Stimulated activated CD8-positive, alpha-beta memory T cell treated with anti-CD3 and anti-CD28 coated beads, Interleukin-15, amount 100 ng/mL, for 4 hours (primary cell): ENCODE measurements around the gene TBCD.
"Not testable (repeated sequence)": the region's sequence is repeated elsewhere in the genome, so short reads cannot be mapped to it uniquely, and the experiment has no call there.

Experiments
- DNase-seq, 2 donors: peaks; one replicate each; pipeline ENCODE4 v3.0.0-alpha.2; 2020; ENCODE audit warnings: low read depth in 2 of 2

TBCD gene

GRCh38 chr17:82955106-82955505 is 203.2 kb downstream of the TBCD start:
- DNase-seq, result not testable (repeated sequence)

- not testable (repeated sequence) for DNase-seq
Measured at GRCh38 chr17:82955627-82956026, 203.8 kb downstream of the TBCD start.

DNA sequence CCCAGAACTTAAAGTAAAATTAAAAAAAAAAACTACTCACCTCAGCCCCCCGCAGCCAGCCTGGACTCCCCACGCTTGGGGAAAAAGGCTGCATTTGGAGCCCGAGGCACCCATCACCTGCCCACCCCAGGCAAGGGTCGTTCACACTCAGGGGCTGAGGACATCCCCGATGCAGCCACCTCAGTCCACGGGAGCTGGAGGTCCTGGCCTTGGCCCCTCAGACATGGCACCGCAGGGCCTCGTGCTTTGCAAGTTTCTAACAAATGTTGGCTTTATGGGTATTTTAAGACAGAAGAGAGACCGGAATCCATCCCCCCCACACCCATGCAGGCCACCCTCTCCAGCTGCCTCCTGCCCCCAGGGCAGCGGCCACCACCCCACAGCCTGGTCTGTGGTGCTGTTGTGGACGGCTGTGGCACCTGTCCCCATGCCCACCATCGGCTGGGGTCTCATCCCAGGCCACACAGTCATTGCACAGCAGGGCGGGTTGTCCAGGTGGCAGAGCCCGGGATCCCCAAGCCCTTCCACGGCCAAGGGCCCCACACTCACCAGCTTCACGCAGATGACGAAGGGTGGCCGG is 204.4 kb downstream of the TBCD start:
- no peak for DNase-seq

DNA sequence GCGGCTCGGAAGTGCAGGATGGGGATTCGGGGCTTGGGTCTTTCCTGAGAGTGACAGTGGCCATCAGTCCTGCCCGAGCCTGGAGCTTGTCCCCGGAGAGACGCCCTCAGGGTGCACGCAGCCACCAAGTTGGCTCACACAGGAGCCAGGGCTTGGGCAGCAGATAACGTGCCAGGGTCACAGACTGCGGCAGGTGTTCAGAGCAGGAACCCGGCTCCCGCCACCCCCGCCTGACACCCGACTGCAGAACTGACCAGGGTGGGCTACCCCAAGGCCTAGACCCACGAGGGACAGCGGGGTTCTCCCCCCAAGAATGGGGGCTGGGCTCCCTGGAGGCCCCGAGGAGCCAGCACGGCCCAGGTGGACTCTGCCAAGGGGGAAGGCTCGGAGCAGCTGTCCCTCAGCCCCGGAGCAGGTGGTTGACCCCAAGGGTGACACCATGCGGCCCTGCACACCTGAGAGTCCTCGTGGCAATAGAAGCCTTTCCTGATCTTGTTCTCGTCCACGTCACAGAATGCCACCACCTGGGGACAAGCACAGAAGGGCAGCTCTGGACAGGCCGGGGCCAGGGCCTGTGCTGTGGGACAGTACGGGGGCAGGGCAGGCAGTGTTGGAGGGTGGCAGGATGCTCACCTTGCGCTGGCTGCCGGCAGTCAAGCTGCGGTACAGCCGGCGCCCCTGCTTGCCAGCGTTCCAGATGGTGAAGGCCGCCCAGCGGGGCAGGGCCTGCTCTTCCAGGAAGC is 205.0 kb downstream of the TBCD start:
- DNase-seq, result no peak

DNA sequence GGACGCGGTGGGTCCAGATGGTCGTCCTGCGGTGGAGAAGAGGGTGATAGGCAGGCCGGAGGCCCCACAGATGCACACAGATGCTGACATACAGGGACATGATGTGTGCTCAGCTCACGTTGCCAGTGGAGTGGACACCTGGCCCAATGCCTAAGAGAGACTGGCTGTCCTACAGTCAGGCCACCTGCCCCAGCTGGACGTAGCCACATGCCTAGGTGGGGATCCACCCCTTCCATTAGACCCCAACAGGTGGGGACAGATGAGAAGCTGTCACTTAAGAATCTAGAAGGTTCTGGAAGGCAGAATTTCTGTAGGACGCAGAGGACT is 205.6 kb downstream of the TBCD start:
- DNase-seq, result no peak

GRCh38 chr17:82957961-82958561 is 206.2 kb downstream of the TBCD start:
- DNase-seq, result no peak

GRCh38 chr17:82959242-82959930 is 207.5 kb downstream of the TBCD start:
- DNase-seq, result no peak

- no peak for DNase-seq
Measured at GRCh38 chr17:82959990-82960418, 208.1 kb downstream of the TBCD start.

GRCh38 chr17:82960419-82961271 is 208.8 kb downstream of the TBCD start:
- DNase-seq, result no peak

GRCh38 chr17:82961366-82962162 is 209.7 kb downstream of the TBCD start:
- DNase-seq, result no peak

GRCh38 chr17:82962163-82962720 is 210.4 kb downstream of the TBCD start:
- no peak for DNase-seq

DNA sequence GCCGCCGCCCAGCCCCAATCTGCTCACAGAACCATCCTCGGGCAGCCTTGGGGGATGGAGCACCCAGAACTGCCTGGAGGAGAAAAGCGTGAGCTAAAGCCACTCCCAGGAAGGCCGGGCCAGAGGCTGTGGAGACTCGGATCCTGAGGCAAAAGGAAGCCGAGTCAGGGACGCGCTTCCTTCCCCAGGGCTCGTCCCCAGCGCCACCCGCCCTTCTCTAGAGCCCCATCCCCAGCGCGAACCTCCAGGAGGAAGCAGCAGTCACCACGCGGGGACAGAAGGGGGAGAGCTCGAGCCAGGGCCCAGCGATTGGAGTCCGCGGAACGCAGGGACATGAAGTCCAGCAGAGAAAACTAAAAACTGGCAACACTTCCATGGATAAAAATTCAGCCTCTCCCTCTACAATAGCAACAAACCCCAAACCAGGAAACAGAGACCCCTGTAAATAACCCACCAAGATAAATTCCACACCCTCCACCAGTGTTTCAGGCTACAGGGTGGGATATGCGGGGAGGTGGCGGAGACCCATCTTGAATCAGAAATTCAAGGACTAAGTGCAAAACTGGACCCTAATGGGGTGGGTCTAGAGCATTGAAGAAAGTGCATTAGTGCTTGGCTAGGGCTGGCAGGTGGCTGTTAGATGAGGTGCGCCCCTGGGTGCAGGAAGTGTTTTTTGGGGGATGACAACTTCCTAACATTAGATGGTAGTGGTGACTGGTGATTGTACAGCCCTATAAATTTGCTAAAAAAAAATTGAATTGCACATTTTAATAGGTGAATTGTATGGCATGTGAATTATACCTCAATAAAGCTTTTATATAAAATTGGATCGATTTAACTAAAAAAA is 211.5 kb downstream of the TBCD start:
- no peak for DNase-seq

DNA sequence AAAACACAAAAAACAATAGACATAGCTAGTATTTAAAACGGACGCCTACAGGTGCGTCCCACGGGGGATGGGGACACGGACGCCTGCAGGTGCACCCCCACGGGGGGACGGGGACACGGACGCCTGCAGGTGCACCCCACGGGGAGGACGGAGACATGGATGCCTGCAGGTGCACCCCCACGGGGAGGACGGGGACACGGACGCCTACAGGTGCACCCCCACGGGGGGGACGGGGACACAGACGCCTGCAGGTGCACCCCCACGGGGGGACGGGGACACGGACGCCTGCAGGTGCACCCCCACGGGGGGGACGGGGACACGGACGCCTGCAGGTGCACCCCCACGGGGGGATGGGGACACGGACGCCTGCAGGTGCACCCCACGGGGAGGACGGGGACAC is 212.6 kb downstream of the TBCD start:
- DNase-seq, result not testable (repeated sequence)

DNA sequence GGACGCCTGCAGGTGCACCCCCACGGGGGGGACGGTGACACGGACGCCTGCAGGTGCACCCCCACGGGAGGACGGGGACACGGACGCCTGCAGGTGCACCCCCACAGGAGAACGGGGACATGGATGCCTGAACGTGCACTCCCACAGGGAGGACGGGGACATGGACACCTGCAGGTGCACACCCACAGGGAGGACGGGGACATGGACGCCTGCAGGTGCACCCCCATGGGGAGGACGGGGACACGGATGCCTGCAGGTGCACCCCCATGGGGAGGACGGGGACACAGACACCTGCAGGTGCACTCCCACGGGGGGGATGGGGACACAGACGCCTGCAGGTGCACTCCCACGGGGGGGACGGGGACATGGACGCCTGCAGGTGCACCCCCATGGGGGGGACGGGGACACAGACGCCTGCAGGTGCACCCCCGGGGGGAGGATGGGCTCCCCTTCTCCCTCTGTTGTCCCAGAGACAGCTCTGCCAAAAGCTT is 213.0 kb downstream of the TBCD start:
- DNase-seq, result no peak

DNA sequence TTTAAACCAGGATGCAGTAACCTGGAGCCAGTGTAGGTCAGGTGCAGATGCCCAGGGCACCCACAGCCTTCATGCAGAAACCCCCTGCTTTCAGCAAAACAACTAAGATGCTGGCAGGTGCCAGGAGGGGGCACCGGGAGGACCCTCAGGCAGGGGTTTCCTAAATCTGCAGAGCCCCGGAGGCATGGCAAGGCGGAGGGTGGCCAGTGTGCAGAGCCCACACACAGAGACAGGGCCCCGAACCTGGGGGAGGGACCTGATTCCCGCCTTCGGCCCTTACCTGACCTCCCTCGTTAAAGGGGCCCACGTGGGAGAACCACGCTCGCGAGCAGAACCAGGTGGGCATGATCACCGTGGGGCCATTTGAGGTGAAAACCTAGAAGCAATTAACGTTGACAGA is 213.5 kb downstream of the TBCD start:
- no peak for DNase-seq

DNA sequence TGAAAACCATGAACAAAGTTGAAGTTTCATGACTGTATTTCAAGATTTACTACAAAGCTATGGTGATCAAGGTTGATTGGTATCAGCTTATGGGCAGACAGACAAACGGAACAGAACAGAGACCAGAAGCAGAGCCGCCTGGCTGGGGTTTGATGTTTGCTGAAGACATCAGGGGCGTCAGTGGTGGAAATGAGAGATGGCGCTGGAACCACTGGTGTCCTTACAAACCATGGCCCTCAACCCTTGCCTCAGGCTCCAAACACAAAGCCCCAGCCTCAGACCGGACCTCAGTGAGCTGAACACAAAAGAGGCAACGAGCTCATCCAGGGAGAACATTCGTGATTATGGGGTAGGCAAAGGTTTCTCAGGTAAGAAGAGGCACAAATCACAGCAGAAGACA is 214.6 kb downstream of the TBCD start:
- no peak for DNase-seq

DNA sequence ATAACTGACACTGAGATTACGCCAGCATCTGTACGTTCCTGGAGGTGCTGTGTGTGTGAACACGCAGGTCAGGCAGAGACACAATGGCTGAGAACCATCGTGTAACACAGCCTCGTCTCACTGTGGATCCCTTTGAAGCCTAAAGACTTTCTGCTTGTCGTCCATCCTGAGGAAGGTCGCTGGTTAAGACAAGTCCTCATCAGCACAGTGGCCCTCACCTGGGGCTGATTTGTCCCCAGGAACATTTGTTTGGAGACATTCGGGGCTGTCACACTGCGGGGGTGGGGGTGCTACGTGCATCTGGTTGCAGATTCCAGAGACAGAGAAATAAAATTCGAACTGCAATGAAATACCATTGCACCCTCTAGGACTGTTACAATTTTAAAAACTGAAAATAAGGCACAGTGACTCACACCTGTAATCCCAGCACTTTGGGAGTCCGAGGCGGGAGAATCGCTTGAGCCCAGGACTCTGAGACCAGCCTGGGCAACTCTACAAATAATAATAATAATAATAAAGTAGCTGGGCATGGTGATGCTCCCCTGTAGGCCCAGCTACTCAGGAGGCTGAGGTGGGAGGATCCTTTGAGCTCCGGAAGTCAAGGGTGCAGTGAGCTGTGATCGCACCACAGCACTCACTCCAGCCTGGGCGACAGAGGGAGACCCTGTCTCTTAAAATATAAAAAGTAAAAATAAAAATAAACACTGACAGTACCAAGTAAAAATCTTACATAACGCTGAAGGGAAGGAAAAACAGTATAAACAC is 215.6 kb downstream of the TBCD start:
- DNase-seq, result no peak

- not testable (repeated sequence) for DNase-seq
Measured at GRCh38 chr17:82968033-82968841, 216.4 kb downstream of the TBCD start.
